Measurements from ENCODE around the gene C19orf38. TPM values are rescaled to one million over a fixed set of nuclear protein-coding genes. Genes with fewer than 3 reads are reported as not detected.

C19orf38 gene
- total RNA-seq, 1 experiment from 2014 or later, result 0.07 TPM

DNA sequence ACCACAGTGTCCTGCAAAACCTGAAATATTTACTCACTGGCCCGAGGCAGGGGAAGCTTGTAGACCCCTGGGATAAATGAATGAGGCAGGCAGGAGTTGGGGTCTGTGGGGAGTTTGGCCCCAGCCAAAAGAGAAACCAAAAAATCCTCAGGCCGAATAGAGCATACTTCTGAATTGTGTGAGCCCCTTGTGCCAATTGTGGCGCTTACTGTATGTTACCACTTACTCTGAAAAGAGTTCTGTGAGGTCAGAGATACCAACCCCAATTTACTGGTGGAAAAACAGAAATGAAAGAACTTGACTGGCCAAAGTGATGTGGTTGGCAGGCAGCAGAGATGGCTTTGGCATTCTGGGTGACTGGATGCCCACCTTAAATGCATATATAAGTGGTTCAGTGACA lies 30.0 kb downstream of the C19orf38 start:
- H3K36me3 ChIP-seq (ENCODE audit: low read depth, low read length), result no peaks in the 10 kb centered on the region
- intact Hi-C loops (cut with micrococcal nuclease), result no loop called here
- no peaks in the 10 kb centered on the region for H3K9me2 ChIP-seq (replicated peaks; ENCODE audit: low read length)
- H3K9me3 ChIP-seq (ENCODE audit: low read length), result no peaks in the 10 kb centered on the region
- ATAC-seq (no peak), DNase-seq (no peak)
- no peak overlapping the region for H2AFZ ChIP-seq (ENCODE audit: low read length)
- H3K4me3 ChIP-seq (ENCODE audit: low read length), result no peak overlapping the region
- ChIA-PET CTCF (no interaction called here), POLR2A (ENCODE audit: unreplicated experiment) (no interaction called here)
- no peak overlapping the region for H3K9ac ChIP-seq (ENCODE audit: low read length)
- no peaks in the 10 kb centered on the region for H3F3A ChIP-seq (ENCODE audit: low read length, unreplicated experiment)
- no peak overlapping the region for H3K4me2 ChIP-seq (ENCODE audit: low read length)
- peaks cover 96% of the 10 kb centered on the region for H3K79me2 ChIP-seq (ENCODE audit: low read length)
- H3K4me1 ChIP-seq (ENCODE audit: insufficient read depth, low read length), result peaks cover 3% of the 10 kb centered on the region; the same call in 1 of the 2 replicates
- no peak overlapping the region for H3K27ac ChIP-seq (ENCODE audit: low read length)
- H4K20me1 ChIP-seq (ENCODE audit: low read length), result no peaks in the 10 kb centered on the region
- BruUV-seq (replicated peaks), result no TSS peak
- no peaks in the 10 kb centered on the region for H3K27me3 ChIP-seq (ENCODE audit: low read length)
- no peak for TF ChIP-seq EZH2 (IDR thresholded peaks at IDR 0.05; ENCODE audit: low read length, unreplicated experiment)
- TF ChIP-seq, protein P1, sequence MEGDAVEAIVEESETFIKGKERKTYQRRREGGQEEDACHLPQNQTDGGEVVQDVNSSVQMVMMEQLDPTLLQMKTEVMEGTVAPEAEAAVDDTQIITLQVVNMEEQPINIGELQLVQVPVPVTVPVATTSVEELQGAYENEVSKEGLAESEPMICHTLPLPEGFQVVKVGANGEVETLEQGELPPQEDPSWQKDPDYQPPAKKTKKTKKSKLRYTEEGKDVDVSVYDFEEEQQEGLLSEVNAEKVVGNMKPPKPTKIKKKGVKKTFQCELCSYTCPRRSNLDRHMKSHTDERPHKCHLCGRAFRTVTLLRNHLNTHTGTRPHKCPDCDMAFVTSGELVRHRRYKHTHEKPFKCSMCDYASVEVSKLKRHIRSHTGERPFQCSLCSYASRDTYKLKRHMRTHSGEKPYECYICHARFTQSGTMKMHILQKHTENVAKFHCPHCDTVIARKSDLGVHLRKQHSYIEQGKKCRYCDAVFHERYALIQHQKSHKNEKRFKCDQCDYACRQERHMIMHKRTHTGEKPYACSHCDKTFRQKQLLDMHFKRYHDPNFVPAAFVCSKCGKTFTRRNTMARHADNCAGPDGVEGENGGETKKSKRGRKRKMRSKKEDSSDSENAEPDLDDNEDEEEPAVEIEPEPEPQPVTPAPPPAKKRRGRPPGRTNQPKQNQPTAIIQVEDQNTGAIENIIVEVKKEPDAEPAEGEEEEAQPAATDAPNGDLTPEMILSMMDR (conservative IDR thresholded peaks at IDR 0.05; ENCODE audit: low read depth, low read length), result no peak
- no peak for TF ChIP-seq EZH2phosphoT487 (IDR thresholded peaks at IDR 0.05; ENCODE audit: borderline replicate concordance, low read length)

DNA sequence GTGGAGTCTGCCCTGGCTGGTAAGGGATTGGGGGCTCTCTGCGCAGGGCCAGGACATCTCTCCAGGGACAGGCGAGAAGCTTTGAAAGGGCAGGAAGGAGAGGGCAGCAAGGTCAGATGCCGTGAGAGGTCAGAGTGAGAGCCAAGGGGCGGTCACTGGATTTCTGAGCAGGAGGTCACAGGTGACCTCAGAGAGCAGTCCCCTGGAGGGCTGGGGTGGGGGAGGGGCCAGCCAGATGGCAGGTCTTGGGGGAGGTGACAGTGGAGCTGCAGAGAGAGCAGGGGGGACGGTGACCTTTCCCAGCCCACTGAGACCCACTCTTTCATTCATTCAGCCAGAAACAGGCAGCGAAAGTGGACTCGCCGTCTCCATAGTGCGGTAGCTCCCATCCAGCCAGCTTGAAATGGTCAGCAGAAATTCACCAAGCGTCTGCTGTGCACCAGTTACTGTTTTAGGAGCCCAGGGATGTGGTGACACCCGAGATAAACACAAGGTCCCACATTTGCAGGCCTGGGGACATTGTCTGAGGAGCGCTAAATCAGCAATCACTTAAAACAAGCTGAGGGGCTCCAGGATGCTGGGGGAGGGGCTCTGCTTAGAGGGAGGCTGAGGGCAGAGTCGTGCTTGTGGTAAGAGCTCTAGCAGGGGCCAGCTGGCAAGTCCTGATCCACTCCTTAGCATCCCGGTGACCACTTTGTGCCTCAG lies 33.3 kb downstream of the C19orf38 start:
- Histone ChIP-seq H3K36me3 (ENCODE audit: low read depth, low read length) (no peaks in the 10 kb centered on the region), H3K27ac (ENCODE audit: low read length) (no peak overlapping the region), H3K9ac (ENCODE audit: low read length) (no peak overlapping the region), H3K79me2 (ENCODE audit: low read length) (peaks cover 93% of the 10 kb centered on the region), H3K9me3 (ENCODE audit: low read length) (no peaks in the 10 kb centered on the region), H3K4me3 (ENCODE audit: low read length) (no peak overlapping the region), H3K9me2 (replicated peaks; ENCODE audit: low read length) (no peaks in the 10 kb centered on the region), H3K4me2 (ENCODE audit: low read length) (no peak overlapping the region), H2AFZ (ENCODE audit: low read length) (no peak overlapping the region), H4K20me1 (ENCODE audit: low read length) (no peaks in the 10 kb centered on the region), H3F3A (ENCODE audit: low read length, unreplicated experiment) (no peaks in the 10 kb centered on the region), H3K4me1 (ENCODE audit: insufficient read depth, low read length) (peaks cover 7% of the 10 kb centered on the region; the same call in 1 of the 2 replicates), H3K27me3 (ENCODE audit: low read length) (no peaks in the 10 kb centered on the region)
- no peak for ATAC-seq
- intact Hi-C loops (cut with micrococcal nuclease), result no loop called here
- ChIA-PET POLR2A (ENCODE audit: unreplicated experiment) (no interaction called here), CTCF (no interaction called here)
- no TSS peak for BruUV-seq (replicated peaks)
- DNase-seq, result no peak
- TF ChIP-seq EZH2 (IDR thresholded peaks at IDR 0.05; ENCODE audit: low read length, unreplicated experiment) (no peak), EZH2phosphoT487 (IDR thresholded peaks at IDR 0.05; ENCODE audit: borderline replicate concordance, low read length) (no peak)
- TF ChIP-seq, protein P1 (conservative IDR thresholded peaks at IDR 0.05; ENCODE audit: low read depth, low read length), result no peak

DNA sequence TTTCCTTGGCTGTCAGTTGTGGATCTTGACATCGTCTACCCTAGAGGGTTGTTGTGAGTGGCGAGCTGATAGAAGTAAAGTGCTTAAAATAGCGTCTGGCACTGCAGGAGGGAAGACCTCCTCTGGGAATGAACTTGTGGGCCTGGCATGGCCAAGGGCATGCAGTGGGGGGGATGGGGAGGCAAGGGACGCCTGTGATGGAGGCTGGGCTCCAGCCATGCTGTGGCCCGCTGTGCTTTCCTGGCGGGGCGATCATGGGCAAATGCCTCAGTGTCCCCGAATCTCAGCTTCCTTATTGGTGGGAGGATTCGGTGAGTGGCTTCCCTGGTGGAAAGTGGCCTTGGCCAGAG lies 33.9 kb downstream of the C19orf38 start:
- Histone ChIP-seq H3K9ac (ENCODE audit: low read length) (no peak overlapping the region), H3K27me3 (ENCODE audit: low read length) (no peaks in the 10 kb centered on the region), H3K4me1 (ENCODE audit: insufficient read depth, low read length) (peaks cover 7% of the 10 kb centered on the region; the same call in 1 of the 2 replicates), H3K79me2 (ENCODE audit: low read length) (peaks cover 93% of the 10 kb centered on the region), H3K36me3 (ENCODE audit: low read depth, low read length) (no peaks in the 10 kb centered on the region), H3K27ac (ENCODE audit: low read length) (no peak overlapping the region), H3K9me3 (ENCODE audit: low read length) (no peaks in the 10 kb centered on the region), H3K4me2 (ENCODE audit: low read length) (no peak overlapping the region), H3F3A (ENCODE audit: low read length, unreplicated experiment) (no peaks in the 10 kb centered on the region), H2AFZ (ENCODE audit: low read length) (no peak overlapping the region), H4K20me1 (ENCODE audit: low read length) (no peaks in the 10 kb centered on the region), H3K9me2 (replicated peaks; ENCODE audit: low read length) (no peaks in the 10 kb centered on the region), H3K4me3 (ENCODE audit: low read length) (no peak overlapping the region)
- intact Hi-C loops (cut with micrococcal nuclease), result no loop called here
- ATAC-seq (no peak), DNase-seq (no peak)
- POLR2A ChIA-PET (ENCODE audit: unreplicated experiment), result no interaction called here
- TF ChIP-seq, protein P1 (conservative IDR thresholded peaks at IDR 0.05; ENCODE audit: low read depth, low read length), result no peak
- TF ChIP-seq EZH2phosphoT487 (IDR thresholded peaks at IDR 0.05; ENCODE audit: borderline replicate concordance, low read length) (no peak), EZH2 (IDR thresholded peaks at IDR 0.05; ENCODE audit: low read length, unreplicated experiment) (no peak)
- CTCF ChIA-PET, result no interaction called here
- BruUV-seq (replicated peaks), result no TSS peak
